Glomerular visceral epithelial cell (primary cell): ENCODE data around the gene CNIH4.
"Not testable (repeated sequence)": the region's sequence is repeated elsewhere in the genome, so short reads cannot be mapped to it uniquely, and the experiment has no call there.

Experiments
- DNase-seq: peaks from one replicate; pipeline ENCODE4 v3.0.0-alpha.2; 2016; ENCODE audit errors: extremely low spot score

Gene CNIH4

GRCh38 chr1:224399887-224400286 lies 43.2 kb downstream of the CNIH4 start:
- DNase-seq: no peak

GRCh38 chr1:224402472-224403036 lies 45.9 kb downstream of the CNIH4 start:
- no peak for DNase-seq

- DNase-seq: no peak
These were observed 48.4 kb downstream of the CNIH4 start for GRCh38 chr1:224404916-224405603.

- no peak for DNase-seq
These were observed 48.9 kb downstream of the CNIH4 start for GRCh38 chr1:224405604-224405970.

GRCh38 chr1:224406216-224406615 lies 49.5 kb downstream of the CNIH4 start:
- no peak for DNase-seq

GRCh38 chr1:224407571-224408293 lies 51.1 kb downstream of the CNIH4 start:
- peak; percentile 20 for DNase-seq

GRCh38 chr1:224408294-224408590 lies 51.6 kb downstream of the CNIH4 start:
- DNase-seq: no peak

- peak; percentile 11 for DNase-seq
These were observed 55.1 kb downstream of the CNIH4 start for GRCh38 chr1:224411766-224412165.

GRCh38 chr1:224420106-224420505 lies 63.4 kb downstream of the CNIH4 start:
- no peak for DNase-seq

GRCh38 chr1:224425279-224425884 lies 68.7 kb downstream of the CNIH4 start:
- DNase-seq: no peak

- not testable (repeated sequence) for DNase-seq
These were observed 70.2 kb downstream of the CNIH4 start for GRCh38 chr1:224426869-224427268.

- DNase-seq: no peak
These were observed 70.7 kb downstream of the CNIH4 start for GRCh38 chr1:224427346-224427745.

- DNase-seq: not testable (repeated sequence)
These were observed 72.0 kb downstream of the CNIH4 start for GRCh38 chr1:224428713-224429112.
